ENCODE measurements around the gene ETS2. TPM values are rescaled to one million over a fixed set of nuclear protein-coding genes. Genes with fewer than 3 reads are reported as not detected.

ETS2 gene
- total RNA-seq, 6 donors from 2014 or later: 70.2 to 215 (median 143) TPM

DNA sequence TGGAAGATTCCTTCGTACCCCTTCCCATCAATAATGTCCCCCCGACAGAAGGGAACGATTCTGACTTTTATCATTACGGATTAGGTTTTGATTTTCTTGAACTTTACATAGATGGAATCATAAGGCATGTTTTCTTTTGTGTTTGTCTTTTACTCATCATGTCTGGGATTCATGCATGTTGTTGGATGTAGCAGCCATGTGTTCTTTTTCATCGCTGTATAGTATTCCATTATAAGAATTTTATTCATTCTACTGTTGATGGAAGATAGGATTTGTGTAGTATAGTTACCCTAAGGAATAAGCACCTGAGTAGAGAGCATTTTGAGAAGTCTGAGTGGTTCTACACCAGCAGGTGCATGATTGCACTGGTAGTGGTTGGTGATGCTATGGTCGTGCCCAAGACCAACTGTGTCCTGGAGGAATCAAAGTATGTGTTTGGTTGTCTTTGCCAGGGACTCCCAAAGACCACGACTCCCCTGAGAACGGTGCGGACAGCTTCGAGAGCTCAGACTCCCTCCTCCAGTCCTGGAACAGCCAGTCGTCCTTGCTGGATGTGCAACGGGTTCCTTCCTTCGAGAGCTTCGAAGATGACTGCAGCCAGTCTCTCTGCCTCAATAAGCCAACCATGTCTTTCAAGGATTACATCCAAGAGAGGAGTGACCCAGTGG is 13.5 kb downstream of the ETS2 start:
- H3K27ac ChIP-seq: peak overlapping the region; percentile 72 to 84 (median 82)
- H3K4me1 ChIP-seq: peaks cover 63 to 75% (median 70%) of the 10 kb centered on the region in 4 donors
- H3K9me3 ChIP-seq: no peaks in the 10 kb centered on the region
- peaks cover 60 to 98% (median 91%) of the 10 kb centered on the region in 4 donors for H3K36me3 ChIP-seq
- no peak for ATAC-seq (ENCODE audit: low FRiP score in 2 of 2)
- H3K4me3 ChIP-seq: no peak overlapping the region
- no peak for DNase-seq
- WGBS, 2 donors: 78 to 94% methylated on average over 5 to 14 of the region's 14 CpGs
- TF ChIP-seq EP300 (IDR thresholded peaks at IDR 0.05): no peak
- TF ChIP-seq, protein P1, sequence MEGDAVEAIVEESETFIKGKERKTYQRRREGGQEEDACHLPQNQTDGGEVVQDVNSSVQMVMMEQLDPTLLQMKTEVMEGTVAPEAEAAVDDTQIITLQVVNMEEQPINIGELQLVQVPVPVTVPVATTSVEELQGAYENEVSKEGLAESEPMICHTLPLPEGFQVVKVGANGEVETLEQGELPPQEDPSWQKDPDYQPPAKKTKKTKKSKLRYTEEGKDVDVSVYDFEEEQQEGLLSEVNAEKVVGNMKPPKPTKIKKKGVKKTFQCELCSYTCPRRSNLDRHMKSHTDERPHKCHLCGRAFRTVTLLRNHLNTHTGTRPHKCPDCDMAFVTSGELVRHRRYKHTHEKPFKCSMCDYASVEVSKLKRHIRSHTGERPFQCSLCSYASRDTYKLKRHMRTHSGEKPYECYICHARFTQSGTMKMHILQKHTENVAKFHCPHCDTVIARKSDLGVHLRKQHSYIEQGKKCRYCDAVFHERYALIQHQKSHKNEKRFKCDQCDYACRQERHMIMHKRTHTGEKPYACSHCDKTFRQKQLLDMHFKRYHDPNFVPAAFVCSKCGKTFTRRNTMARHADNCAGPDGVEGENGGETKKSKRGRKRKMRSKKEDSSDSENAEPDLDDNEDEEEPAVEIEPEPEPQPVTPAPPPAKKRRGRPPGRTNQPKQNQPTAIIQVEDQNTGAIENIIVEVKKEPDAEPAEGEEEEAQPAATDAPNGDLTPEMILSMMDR (IDR thresholded peaks at IDR 0.05): no peak
- H3K27me3 ChIP-seq: no peaks in the 10 kb centered on the region

DNA sequence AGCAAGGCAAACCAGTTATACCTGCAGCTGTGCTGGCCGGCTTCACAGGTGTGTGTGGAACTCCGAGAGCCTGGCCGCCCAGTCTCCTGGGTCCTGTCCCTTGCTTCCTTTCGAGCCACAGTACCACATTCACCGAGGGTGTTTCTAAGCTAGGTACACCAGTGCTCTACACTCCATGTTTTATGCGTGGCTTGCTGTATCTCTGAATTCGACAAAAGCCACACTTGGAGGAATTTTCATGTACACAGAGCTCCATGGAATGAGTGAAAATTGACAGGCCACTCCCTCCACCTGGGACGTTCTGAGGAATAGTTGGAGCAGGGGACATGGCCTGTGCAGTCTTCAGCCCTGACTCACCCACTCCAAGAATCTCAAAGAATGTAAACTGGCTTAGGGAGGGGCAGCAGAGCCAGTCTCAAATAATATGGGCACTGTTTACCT is 14.0 kb downstream of the ETS2 start:
- peak in 1 of 2 donors; percentile 82 for DNase-seq
- H3K27ac ChIP-seq: peak overlapping the region; percentile 72 to 84 (median 82)
- peaks cover 59 to 75% (median 69%) of the 10 kb centered on the region in 4 donors for H3K4me1 ChIP-seq
- no peaks in the 10 kb centered on the region for H3K9me3 ChIP-seq
- ATAC-seq (ENCODE audit: low FRiP score in 2 of 2): peak; percentile 45 to 87
- 61 to 74% methylated on average over 3 to 8 of the region's 8 CpGs for WGBS, 2 donors
- no peaks in the 10 kb centered on the region for H3K27me3 ChIP-seq
- H3K4me3 ChIP-seq: no peak overlapping the region
- H3K36me3 ChIP-seq: peaks cover 55 to 96% (median 85%) of the 10 kb centered on the region in 4 donors
- TF ChIP-seq POLR2AphosphoS5 (IDR thresholded peaks at IDR 0.05) (peak; percentile 46 to 52), EP300 (IDR thresholded peaks at IDR 0.05) (peak in 1 of 4 donors; percentile 78), POLR2A (IDR thresholded peaks at IDR 0.05) (peak in 1 of 4 donors; percentile 5)
- TF ChIP-seq, protein P1 (IDR thresholded peaks at IDR 0.05): no peak

DNA sequence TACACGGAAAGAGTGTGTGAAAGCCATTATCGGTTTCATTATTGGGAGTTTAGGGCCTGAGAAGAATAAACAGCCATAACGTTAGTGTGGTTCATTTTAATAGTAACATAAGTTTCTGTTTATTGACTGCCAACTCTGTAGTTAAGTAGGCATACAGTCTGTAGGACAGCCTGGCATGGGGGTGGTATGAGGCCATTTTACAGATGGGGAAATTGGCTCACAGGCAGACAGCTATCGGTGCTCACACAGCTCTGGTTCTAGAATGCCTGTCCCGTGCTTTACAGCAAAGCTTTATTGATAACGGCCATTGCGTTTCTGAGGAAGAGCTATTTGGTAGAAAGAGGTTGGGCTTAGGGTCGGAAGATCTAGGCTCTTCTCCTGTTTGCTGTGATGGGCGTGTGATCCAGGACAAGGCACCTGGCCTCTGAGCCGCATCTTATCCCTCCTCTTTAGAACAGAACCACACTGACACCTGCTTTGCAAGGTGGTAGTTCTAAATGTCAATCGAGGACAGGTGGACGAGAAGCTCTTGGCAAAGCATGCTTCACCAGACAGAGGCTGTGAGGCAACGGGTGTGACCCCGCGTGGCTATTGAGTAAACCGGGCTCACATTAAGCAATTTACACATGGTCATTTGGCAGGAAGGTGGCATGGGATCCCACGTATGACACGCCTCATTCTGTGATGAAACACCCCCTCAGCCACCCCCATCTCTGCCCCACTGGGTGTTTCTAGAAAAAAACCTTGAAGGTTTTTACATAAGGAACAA is 14.9 kb downstream of the ETS2 start:
- peak in 1 of 2 donors; percentile 91 for DNase-seq
- peak overlapping the region; percentile 72 to 84 (median 82) for H3K27ac ChIP-seq
- WGBS, 2 donors: 39 to 50% methylated on average over 14 to 18 of the region's 18 CpGs
- H3K27me3 ChIP-seq: no peaks in the 10 kb centered on the region
- H3K4me3 ChIP-seq: no peak overlapping the region
- H3K9me3 ChIP-seq: no peaks in the 10 kb centered on the region
- peaks cover 61 to 80% (median 69%) of the 10 kb centered on the region in 4 donors for H3K4me1 ChIP-seq
- TF ChIP-seq, protein P1 (IDR thresholded peaks at IDR 0.05): no peak
- TF ChIP-seq POLR2A (IDR thresholded peaks at IDR 0.05): no peak
- peak in 3 of 4 donors; percentile 34 to 96 (median 41) for TF ChIP-seq EP300 (IDR thresholded peaks at IDR 0.05)
- peak; percentile 88 to 96 for TF ChIP-seq POLR2AphosphoS5 (IDR thresholded peaks at IDR 0.05)
- peaks cover 50 to 87% (median 76%) of the 10 kb centered on the region in 4 donors for H3K36me3 ChIP-seq
- peak; percentile 34 to 49 for ATAC-seq (ENCODE audit: low FRiP score in 2 of 2)

DNA sequence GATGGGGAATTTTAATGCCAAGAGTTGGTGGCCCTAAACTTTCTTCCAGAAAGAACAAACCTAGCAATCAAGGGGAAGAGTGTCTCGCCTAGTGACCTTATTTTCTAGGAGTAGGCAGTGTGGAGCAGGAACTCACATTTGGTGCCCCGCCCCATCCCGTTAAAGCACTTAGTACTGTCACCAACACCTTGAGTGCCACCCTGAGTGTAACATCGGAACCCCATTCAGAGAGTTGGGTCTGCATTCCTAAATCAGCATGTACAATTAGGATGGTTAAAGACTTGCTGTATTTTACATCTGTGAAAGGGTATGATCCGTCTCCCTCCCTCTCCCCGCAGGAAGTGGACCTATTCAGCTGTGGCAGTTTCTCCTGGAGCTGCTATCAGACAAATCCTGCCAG is 15.5 kb downstream of the ETS2 start:
- Histone ChIP-seq H3K9me3 (peaks cover 0 to 1% (median 0%) of the 10 kb centered on the region in 4 donors), H3K27me3 (no peaks in the 10 kb centered on the region), H3K4me3 (no peak overlapping the region), H3K27ac (peak overlapping the region; percentile 72 to 84 (median 82)), H3K36me3 (peaks cover 50 to 84% (median 73%) of the 10 kb centered on the region in 4 donors), H3K4me1 (peaks cover 61 to 80% (median 69%) of the 10 kb centered on the region in 4 donors)
- ATAC-seq (ENCODE audit: low FRiP score in 2 of 2): no peak
- no peak for DNase-seq
- WGBS, 2 donors: 59 to 60% methylated on average over 6 of the region's 6 CpGs
- TF ChIP-seq POLR2AphosphoS5 (IDR thresholded peaks at IDR 0.05): no peak
- TF ChIP-seq, protein P1 (IDR thresholded peaks at IDR 0.05): no peak
- no peak for TF ChIP-seq EP300 (IDR thresholded peaks at IDR 0.05)
- TF ChIP-seq POLR2A (IDR thresholded peaks at IDR 0.05): no peak
